Measurements from ENCODE around the gene RTEL1.

The RTEL1 gene

DNA sequence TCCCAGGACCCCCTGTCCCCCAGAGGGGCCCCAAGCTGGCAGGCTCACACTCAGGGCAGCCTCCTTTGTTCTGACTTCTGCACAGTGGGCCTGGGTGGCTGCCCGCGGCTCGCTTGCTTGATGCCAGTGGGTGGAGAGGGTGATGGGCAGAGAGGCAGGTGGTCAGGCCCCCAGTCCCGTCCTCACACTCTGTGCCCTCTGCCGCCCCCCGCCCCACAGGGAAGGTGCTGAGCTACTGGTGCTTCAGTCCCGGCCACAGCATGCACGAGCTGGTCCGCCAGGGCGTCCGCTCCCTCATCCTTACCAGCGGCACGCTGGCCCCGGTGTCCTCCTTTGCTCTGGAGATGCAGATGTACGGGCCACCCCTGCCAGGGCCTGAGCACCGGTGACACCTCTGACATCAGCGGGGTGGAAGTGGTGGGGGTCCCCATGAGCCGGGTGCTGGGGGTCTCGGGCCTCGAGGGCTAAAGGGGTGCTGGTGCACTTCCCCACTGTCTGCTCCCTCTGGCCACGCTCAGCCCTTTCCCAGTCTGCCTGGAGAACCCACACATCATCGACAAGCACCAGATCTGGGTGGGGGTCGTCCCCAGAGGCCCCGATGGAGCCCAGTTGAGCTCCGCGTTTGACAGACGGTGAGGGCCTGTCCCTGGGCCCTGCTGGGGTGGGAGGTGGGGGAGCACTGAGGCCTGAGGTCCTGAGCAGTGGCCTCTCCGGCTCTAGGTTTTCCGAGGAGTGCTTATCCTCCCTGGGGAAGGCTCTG lies 29.5 kb downstream of the RTEL1 start:
- no peak for DNase-seq (ENCODE audit: low read depth)

DNA sequence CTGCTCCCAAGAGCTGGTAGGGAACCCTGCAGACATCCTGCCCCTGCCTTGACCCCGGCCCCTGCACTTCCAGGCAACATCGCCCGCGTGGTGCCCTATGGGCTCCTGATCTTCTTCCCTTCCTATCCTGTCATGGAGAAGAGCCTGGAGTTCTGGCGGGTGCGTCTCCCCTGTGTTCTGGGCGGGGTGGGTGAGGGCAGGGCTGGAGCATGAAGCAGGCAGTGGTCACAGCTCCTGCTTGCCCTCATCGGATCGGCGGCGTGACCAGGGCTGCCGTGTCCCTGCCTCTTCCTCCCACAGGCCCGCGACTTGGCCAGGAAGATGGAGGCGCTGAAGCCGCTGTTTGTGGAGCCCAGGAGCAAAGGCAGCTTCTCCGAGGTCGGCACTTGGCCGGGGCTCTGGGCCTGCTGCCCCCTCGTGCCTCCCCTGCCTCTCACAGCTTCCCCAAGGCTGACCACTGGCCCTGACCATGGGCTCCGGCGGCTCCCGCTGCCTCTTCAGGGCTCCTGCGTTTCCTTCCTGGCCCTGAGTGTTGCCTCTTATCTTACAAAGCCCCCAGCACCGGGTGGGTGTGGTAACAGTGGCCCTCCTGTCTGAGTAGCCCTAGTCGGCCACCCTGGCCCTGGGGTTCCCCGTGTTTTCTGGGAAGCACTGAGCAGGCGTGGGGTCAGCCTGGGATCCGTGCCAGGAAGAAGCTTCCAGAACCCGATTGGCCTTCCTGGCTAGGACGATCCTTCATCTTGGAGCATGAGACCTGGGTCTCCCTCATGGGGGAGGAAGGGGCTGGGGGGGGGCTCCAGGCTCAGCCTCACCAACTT lies 30.3 kb downstream of the RTEL1 start:
- no peak for DNase-seq (ENCODE audit: low read depth)

DNA sequence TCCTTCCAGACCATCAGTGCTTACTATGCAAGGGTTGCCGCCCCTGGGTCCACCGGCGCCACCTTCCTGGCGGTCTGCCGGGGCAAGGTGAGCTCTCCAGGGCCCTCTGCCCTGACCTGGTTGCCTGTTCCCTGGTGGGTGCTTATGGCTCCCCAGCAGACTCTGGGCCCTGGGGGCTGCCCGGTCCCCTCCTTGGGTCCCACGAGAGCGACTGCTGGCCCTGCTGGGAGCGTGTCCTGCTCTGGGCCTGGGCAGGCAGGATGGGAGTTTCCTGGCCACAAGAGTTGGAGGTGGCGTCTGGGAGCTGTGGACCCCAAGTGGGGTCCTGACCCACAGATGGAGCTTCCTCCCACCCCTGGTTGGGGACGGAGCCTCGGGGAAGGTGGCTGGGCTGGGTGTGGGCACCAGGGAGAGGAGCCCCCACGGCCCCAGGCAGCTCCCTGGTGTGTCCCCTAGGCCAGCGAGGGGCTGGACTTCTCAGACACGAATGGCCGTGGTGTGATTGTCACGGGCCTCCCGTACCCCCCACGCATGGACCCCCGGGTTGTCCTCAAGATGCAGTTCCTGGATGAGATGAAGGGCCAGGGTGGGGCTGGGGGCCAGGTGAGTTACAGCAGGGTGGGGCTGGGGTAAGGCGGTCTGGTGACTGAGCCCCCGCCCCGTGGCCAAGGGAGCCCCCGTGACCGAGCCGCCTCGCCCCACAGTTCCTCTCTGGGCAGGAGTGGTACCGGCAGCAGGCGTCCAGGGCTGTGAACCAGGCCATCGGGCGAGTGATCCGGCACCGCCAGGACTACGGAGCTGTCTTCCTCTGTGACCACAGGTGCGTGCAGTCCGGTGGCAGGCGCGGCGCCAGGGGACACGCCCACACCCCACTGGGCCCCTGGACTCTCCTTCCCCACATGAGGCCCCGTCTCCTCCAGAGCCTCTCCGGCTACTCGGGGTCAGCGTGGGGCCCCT lies 31.2 kb downstream of the RTEL1 start:
- no peak for DNase-seq (ENCODE audit: low read depth)

DNA sequence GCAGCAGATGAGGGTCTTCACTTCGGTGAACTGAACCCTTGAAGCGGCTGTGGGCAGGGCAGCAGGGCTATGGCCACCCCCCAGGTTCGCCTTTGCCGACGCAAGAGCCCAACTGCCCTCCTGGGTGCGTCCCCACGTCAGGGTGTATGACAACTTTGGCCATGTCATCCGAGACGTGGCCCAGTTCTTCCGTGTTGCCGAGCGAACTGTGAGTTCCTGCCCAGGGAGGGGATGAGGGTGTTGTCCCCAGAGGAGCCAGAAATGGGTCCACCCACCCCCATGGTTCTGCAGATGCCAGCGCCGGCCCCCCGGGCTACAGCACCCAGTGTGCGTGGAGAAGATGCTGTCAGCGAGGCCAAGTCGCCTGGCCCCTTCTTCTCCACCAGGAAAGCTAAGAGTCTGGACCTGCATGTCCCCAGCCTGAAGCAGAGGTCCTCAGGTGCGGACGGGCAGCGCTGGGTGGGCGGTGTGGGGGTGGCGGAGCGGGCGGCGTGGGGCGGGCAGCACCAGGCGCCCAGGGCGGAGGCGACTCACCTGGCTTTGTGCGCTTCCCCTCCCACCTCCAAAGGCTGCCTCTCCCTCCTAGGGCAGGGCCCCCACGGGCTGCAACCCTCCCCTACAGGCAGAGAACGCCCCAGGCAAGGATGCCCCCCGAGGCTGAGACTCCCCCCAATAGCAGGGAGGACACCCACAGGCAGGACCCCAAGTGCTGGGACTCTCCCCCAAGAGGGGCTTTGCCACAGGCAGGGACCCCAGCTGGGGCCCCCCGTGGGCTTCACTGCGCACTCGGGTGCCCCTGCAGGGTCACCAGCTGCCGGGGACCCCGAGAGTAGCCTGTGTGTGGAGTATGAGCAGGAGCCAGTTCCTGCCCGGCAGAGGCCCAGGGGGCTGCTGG lies 32.1 kb downstream of the RTEL1 start:
- no peak for DNase-seq (ENCODE audit: low read depth)

DNA sequence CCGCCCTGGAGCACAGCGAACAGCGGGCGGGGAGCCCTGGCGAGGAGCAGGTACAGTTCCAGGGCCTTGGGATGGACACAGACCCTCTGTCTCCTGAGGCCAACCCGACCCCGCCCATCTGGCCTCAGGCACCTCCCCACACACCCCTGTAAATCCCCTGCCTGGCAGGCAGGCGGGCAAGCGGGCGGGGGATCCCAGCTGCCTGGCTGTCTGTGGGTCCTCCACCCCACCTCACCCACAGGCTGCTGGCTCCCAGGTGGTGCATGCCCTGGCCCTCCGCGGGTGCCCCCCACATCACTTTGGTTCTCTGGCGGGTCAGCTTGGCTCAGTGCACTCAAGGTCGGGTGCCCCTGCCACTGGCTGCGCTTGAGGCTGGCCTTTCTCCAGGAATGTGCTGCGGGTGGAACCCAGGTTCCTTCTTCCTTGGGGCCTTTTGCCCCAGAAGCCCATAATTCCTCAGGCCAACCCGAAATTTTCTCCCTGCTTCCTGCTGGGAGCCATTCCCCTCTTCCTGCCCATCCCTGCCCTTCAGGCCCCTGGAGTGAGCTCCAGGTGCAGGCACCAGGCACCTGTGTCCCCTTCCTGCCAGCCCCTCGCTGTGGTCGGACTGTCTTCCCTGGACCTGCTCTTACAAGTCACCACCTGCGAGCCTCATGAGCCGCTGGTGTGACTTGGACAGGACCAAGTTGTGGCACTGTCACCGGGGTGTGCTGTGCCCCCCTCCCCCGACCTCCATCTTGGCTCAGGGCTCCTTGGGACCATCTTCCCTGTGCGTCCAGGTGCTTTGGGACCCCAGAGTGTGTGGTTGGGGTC lies 33.0 kb downstream of the RTEL1 start:
- DNase-seq (ENCODE audit: low read depth): no peak

DNA sequence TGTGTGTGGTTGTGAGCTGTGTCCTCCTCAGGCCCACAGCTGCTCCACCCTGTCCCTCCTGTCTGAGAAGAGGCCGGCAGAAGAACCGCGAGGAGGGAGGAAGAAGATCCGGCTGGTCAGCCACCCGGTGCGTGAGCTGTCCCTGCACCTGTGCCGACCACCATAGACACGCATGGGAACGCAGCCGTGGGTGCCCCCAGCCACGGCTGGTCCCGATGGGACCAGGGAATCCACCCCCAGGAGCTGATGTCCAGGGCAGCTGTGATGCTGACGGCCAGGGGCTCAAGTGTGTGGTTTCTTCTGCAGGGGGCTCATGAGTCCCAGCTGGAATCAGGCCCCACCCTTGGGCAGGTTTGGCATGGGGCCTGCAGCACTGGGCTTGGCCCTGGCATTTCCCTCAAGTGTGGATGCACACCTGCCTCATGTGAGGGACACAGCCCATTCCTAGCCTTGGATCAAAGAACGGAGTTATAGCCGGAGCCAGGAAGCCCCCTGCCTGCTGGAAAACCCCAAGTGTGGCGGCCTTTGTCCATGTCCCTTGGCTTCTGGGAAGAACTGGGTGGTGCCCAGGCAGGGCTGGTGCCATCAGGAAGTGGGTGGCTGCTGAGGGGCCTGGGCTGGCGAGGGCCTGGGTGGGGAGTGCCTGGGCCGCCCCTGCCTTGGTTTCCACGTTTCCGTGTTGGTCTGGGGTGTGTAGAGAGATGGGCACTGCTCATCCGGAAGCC lies 33.8 kb downstream of the RTEL1 start:
- DNase-seq (ENCODE audit: low read depth): no peak

DNA sequence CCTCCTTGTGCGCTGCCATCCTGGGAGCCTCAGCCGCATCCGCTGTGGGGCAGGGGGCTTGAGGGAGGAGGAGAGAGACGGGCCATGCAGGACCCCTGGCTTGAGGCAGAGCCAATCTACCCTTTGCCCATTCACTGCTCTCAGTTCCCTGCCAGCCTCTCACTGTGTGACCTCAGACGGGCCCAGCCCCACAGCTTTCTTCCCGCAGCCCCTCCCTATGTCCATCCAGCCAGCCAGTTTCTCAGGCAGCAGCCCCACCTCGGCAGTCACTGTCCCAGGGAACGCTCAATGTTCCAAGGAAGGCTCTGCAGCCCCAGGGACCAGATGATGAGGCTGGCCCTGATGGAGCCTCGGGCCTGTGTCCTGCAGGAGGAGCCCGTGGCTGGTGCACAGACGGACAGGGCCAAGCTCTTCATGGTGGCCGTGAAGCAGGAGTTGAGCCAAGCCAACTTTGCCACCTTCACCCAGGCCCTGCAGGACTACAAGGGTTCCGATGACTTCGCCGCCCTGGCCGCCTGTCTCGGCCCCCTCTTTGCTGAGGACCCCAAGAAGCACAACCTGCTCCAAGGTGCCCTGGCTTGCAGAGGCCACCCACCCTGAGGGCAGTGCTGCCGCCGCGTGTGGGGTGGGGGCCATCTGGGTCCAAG lies 34.4 kb downstream of the RTEL1 start:
- no peak for DNase-seq (ENCODE audit: low read depth)

DNA sequence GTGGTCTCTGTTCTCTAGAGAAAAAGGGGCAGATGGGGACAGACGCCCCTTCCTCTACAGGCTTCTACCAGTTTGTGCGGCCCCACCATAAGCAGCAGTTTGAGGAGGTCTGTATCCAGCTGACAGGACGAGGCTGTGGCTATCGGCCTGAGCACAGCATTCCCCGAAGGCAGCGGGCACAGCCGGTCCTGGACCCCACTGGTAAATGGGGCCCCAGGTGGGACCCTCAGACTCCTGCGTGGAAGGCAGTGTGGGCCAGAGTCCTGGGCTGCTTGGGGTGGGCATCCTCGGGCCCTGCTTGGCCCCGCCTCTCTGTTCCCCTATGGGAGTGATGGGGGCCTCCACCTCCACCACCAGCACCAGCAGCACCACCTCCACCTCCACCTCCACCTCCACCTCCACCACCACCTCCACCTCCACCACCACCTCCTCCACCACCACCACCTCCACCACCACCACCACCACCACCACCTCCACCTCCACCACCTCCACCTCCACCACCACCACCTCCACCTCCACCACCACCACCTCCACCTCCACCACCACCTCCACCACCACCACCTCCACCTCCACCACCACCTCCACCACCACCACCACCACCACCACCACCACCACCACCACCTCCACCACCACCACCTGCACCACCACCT lies 35.1 kb downstream of the RTEL1 start:
- DNase-seq (ENCODE audit: low read depth): no peak

DNA sequence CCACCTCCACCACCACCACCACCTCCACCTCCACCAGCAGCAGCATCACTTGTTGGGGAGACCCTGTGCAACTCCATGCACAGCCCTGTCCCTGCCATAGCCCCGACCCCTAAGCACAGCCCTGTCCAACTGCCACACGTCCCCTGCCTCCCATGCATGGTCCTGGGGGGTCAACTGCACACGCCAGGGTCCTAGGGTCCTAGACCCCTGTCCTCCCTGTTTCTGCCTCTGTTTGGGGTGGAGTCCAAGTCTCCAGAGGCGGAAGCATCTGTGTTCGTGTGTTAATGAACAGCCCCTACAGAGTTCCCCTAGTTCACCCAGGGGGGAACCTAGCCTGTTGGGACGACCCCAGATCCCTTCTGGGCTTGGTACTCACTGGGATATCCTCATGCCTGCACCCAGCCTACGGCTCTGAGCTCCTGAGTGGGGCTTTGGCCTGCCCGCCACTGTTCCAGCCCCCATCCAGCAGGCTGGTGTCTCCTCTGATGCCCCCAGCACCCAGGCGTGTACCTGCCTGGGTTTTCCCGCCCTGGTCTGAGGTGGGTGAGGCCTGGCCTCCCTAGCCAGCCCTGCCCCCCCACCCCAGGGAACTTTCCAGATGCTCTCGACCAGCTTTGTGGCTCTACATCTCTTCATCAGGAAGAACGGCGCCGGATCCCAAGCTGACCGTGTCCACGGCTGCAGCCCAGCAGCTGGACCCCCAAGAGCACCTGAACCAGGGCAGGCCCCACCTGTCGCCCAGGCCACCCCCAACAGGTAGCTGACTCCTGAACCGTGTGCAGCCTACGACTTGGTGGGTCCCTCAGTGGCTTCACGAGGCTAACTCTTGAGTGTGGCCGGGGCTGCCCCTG lies 35.8 kb downstream of the RTEL1 start:
- DNase-seq (ENCODE audit: low read depth): no peak

DNA sequence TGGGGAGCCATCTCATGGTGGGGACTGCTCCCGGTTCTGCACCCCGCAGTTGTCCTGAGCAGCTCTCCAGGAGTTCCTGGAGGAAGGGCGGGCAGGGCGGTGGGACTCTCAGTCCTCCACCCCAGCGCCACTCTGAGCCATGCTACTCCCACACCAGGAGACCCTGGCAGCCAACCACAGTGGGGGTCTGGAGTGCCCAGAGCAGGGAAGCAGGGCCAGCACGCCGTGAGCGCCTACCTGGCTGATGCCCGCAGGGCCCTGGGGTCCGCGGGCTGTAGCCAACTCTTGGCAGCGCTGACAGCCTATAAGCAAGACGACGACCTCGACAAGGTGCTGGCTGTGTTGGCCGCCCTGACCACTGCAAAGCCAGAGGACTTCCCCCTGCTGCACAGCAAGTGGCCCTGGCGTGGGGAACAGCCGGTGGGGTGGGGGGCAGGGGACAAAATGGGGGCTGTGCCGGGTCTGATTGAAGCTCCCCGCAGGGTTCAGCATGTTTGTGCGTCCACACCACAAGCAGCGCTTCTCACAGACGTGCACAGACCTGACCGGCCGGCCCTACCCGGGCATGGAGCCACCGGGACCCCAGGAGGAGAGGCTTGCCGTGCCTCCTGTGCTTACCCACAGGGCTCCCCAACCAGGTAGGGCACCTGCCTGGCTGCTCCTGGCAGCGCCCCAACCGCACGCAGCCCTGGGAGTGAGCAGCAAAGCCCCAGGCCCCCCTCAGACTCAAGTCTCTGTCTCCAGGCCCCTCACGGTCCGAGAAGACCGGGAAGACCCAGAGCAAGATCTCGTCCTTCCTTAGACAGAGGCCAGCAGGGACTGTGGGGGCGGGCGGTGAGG lies 36.7 kb downstream of the RTEL1 start:
- no peak for DNase-seq (ENCODE audit: low read depth)

DNA sequence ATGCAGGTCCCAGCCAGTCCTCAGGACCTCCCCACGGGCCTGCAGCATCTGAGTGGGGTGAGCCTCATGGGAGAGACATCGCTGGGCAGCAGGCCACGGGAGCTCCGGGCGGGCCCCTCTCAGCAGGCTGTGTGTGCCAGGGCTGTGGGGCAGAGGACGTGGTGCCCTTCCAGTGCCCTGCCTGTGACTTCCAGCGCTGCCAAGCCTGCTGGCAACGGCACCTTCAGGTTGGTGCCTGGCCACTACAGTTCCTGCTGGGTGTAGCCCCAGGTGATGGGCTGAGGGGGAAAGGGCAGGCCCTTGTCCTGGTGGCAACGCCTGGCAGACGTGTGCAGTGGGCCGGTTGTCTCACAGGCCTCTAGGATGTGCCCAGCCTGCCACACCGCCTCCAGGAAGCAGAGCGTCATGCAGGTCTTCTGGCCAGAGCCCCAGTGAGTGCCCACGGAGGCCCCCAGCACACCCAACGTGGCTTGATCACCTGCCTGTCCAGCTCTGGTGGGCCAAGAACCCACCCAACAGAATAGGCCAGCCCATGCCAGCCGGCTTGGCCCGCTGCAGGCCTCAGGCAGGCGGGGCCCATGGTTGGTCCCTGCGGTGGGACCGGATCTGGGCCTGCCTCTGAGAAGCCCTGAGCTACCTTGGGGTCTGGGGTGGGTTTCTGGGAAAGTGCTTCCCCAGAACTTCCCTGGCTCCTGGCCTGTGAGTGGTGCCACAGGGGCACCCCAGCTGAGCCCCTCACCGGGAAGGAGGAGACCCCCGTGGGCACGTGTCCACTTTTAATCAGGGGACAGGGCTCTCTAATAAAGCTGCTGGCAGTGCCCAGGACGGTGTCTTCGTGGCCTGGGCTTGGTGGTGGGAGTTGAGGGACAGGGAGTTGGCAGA lies 37.6 kb downstream of the RTEL1 start:
- DNase-seq (ENCODE audit: low read depth): no peak

DNA sequence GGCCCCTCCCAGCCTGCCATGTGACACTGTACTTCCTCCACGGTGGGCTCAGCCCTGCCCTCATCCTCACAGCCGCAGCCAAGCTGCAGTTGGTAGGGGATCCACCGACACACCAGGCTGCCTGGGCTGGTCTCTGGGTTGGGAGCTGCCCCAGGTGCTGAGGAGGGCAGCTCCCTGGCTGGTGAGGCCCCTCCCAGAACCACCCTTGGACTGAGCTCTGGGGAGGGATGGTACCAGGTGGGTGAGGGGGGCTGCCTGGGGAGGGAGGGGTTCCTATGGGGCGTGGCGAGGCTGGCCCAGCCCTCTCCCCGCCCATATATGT lies 38.2 kb downstream of the RTEL1 start:
- no peak for DNase-seq (ENCODE audit: low read depth)

DNA sequence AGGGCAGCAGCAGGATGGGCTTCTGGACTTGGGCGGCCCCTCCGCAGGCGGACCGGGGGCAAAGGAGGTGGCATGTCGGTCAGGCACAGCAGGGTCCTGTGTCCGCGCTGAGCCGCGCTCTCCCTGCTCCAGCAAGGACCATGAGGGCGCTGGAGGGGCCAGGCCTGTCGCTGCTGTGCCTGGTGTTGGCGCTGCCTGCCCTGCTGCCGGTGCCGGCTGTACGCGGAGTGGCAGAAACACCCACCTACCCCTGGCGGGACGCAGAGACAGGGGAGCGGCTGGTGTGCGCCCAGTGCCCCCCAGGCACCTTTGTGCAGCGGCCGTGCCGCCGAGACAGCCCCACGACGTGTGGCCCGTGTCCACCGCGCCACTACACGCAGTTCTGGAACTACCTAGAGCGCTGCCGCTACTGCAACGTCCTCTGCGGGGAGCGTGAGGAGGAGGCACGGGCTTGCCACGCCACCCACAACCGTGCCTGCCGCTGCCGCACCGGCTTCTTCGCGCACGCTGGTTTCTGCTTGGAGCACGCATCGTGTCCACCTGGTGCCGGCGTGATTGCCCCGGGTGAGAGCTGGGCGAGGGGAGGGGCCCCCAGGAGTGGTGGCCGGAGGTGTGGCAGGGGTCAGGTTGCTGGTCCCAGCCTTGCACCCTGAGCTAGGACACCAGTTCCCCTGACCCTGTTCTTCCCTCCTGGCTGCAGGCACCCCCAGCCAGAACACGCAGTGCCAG lies 38.7 kb downstream of the RTEL1 start, which contains the start of gene TNFRSF6B:
TNFRSF6B (plus strand) TSS at position 25 of the 729 bp plus-strand sequence; CDS start at position 141, 116 bp downstream.
- DNase-seq (ENCODE audit: low read depth): no peak

DNA sequence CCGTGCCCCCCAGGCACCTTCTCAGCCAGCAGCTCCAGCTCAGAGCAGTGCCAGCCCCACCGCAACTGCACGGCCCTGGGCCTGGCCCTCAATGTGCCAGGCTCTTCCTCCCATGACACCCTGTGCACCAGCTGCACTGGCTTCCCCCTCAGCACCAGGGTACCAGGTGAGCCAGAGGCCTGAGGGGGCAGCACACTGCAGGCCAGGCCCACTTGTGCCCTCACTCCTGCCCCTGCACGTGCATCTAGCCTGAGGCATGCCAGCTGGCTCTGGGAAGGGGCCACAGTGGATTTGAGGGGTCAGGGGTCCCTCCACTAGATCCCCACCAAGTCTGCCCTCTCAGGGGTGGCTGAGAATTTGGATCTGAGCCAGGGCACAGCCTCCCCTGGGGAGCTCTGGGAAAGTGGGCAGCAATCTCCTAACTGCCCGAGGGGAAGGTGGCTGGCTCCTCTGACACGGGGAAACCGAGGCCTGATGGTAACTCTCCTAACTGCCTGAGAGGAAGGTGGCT lies 39.3 kb downstream of the RTEL1 start:
- no peak for DNase-seq (ENCODE audit: low read depth)
